NCI-H82 treated with DMSO at 0.1 percent for 48 hours (cell line): ENCODE data around the gene GRM5.
"Not testable (repeated sequence)": the region's sequence is repeated elsewhere in the genome, so short reads cannot be mapped to it uniquely, and the experiment has no call there.

Experiments used
- DNase-seq: peaks from one replicate; lab custom pipeline; 2025; ENCODE audit not compliant: unreplicated experiment; lab: John Stamatoyannopoulos, UW

The GRM5 gene

DNA sequence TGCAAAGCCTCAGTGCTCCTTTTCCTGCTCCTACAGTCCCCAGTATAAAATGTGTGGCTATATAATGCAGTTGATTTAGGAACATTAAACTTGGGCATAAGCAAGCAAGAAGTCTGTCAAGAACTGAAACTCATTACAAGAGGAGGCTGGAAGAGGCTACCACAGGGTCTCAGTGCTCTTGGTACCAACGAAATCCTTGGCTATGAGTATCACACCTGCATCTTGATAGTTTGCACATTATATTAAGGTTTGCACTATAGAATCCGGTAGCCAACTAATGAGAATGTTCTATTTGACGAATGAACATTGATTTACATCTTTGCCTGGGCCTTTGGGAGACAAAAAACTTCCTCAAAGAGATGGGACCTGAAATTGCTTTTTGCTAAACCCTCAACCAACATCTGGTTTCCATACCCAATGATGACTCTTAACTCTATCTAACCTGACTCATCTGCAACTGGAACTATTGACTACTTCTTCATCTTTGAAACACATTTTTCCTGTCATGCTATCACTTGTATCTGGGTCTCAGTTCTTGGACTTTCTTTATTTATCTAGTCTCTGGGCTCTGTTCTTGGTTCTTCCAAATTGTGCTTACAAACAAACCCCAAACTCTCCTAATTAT lies 521.0 kb downstream of the GRM5 start:
- no peak for DNase-seq

DNA sequence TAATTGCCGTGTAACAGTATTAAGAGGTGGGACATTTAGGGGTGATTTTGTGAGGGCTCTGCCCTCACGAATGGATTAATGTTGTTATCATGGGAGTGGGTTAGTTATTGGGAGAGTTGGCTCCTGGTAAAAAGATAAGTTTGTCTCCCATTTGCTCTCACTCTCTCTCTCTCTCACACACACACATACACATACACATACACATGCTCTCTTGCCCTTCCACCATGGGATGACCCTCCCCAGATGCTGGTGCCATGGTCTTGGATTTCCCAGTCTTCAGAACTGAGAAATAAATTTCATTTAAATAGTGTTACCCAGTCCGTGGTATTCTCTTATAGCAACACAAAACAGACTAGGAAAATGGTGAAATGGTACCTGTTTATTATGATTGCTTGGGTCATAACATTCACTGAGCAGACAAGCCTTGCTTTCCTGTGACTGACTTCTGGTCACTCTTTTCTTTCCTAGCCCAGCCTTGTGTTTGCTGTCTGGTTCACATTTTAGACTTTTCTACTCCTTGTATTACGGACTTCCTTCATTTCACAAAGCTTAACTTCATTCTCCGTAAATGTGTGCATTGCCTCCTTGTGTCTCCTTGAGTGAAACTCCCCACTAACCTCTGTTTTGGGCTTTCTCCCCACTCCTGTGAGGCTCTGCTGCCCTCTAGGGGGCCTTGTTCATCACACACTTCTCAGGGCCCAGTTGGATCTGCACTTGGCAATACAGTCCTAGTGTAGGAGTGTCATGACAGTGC lies 521.7 kb downstream of the GRM5 start:
- DNase-seq = peak; percentile 44

DNA sequence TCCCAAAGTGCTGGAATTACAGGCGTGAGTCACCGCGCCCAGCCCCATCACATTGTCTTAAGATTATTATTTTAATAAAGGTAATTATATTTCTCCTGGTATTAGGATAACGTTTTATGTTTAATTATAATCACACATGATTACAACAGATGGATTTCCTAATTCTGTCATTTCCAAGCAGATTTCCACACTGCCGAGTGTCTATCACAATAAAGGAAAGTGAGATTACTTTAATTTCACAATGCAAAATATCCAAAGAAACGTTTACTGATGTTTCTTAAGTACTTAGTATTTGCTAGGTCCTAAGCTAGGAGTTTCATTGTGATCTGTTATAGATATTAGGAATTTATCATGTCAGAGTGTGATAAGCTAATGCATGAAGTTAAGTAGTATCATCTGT lies 524.8 kb downstream of the GRM5 start:
- no peak for DNase-seq

- DNase-seq = no peak
Observed at GRCh38 chr11:88538098-88538497, 527.7 kb downstream of the GRM5 start.

DNA sequence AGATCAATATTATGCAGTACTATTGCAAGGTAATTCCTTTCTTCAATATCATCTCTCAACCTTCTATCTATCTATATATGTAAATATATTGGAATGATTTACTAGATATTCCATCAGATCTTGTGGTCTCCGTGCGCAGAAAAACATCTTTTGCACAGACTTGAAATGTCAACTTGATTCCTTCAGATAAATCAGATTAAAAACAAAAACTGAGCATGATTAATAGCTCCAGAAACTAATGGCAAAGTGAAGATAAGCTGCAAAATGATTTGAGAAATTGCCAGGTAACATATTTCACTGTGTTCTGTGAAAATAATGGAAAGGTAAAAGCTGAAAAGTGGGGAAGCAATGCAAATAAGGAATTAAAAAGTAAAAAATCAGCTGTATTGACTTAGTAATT lies 528.2 kb downstream of the GRM5 start:
- no peak for DNase-seq

GRCh38 chr11:88536616-88537265 lies 529.0 kb downstream of the GRM5 start:
- DNase-seq = no peak

GRCh38 chr11:88535916-88536547 lies 529.8 kb downstream of the GRM5 start:
- no peak for DNase-seq

- no peak for DNase-seq
Observed at GRCh38 chr11:88535266-88535665, 530.5 kb downstream of the GRM5 start.

GRCh38 chr11:88534706-88535105 lies 531.1 kb downstream of the GRM5 start:
- not testable (repeated sequence) for DNase-seq

DNA sequence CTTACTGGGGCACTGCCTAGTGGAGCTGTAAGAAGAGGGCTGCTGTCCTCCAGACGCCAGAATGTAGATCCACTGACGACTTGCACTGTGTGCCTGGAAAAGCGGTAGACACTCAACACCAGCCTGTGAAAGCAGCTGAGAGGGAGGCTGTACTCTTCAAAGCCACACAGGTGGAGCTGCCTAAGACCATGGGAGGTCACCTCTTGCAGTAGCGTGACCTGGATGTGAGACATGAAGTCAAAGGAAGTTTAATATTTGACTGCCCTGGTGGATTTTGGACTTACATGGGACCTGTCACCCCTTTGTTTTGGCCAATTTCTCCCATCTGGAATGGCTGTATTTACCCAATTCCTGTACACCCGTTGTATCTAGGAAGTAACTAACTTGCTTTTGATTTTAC lies 531.6 kb downstream of the GRM5 start:
- DNase-seq = no peak

GRCh38 chr11:88533001-88533400 lies 532.8 kb downstream of the GRM5 start:
- no peak for DNase-seq

DNA sequence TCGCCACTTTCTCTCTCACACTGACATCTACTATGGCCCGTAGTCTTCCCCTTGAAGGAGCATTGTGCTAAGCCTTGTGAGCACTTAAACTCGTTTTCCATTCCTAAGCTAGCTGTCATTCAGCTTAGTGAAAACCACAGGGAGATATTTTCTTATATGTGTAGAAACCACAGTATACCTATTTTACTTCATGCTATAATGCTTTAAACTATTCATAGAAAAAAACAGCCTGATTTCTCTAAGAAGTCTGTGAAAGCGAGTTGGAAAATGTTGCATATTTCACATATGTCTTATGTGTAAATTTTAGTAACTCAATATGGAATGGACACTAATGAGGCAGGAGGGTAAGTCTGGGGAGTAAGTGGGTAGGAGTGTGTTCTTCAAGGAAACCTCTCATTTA lies 534.0 kb downstream of the GRM5 start:
- DNase-seq = no peak

- DNase-seq = no peak
Observed at GRCh38 chr11:88529426-88529825, 536.4 kb downstream of the GRM5 start.

GRCh38 chr11:88523386-88524071 lies 542.3 kb downstream of the GRM5 start:
- DNase-seq = no peak

DNA sequence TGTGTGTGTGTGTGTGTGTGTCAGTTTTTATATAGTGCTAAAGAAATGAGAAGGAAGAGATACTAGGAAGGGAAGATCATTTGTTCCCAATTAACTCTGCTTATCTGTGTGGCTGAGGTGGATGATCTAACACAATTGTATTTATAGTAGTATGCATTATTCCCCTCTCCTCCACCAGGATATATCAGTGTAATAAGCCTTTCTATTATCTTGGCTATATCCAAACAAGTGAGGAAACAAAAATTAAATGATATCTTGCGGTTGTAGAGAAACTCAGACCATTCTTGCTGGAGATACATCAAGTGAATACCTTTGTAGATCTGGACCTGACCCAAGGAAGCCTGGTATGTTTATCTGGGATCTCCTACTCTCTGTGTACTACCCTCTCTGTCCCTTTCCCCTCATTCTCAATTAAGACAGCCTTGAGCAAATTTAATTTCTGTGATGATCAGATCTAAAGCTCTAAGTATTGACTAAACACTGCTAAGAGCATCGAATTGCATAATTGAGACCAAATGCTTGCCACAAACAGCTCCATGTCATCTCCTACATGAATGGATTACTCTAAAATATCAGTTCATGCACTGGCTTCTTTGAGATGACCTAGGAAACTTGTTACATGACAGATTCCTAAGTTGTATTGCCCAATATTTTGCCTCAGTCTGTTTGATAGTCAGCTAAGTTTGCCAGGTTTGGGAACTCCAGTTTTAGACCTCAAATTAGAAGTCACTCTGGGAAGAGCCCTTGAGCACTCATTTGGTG lies 543.0 kb downstream of the GRM5 start:
- no peak for DNase-seq

GRCh38 chr11:88521799-88522201 lies 544.0 kb downstream of the GRM5 start:
- DNase-seq = no peak

- DNase-seq = no peak
Observed at GRCh38 chr11:88521399-88521798, 544.4 kb downstream of the GRM5 start.

DNA sequence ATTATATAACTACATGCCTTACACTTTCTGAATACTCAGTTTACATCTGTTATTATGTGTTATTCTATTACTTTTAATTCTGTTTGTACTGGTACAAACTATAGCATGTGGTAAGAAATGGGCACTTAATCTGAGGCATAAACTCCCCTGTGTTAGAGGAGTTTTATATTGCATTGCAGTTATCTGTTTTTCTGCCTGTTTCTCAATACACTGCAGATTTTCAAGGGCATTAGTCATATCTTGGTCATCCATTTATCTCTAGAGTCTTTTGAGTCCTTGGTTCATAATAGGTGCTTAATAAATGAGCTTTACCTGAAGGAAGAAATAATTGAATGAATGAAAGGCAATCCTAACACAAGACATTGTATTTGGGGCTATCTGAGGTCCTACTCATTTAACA lies 545.4 kb downstream of the GRM5 start:
- DNase-seq = no peak

GRCh38 chr11:88515002-88515401 lies 550.8 kb downstream of the GRM5 start:
- no peak for DNase-seq

GRCh38 chr11:88511006-88511405 lies 554.8 kb downstream of the GRM5 start:
- DNase-seq = no peak
